SK-N-SH treated with all-trans-retinoic acid at 6 μM for 48 hours (cell line): ENCODE data around the gene IL17RC.

Experiments
- CREB5 ChIP-seq: fragments of 250-450 bp; sonication (Bioruptor Pico); IDR thresholded peaks from 2 replicates; pipeline ENCODE4 v1.5.1; 2020; ENCODE audit warnings: low read depth, mild to moderate bottlenecking, moderate library complexity
- ESRRG ChIP-seq: fragments of 250-450 bp; sonication (Bioruptor Pico); IDR thresholded peaks from 2 replicates; pipeline ENCODE4 v1.6.1; 2021; ENCODE audit warnings: mild to moderate bottlenecking
- GLIS3 ChIP-seq: fragments of 250-450 bp; sonication (Bioruptor Pico); IDR thresholded peaks from 2 replicates; pipeline ENCODE4 v1.5.0; 2020; ENCODE audit warnings: mild to moderate bottlenecking, moderate library complexity
- ISL1 ChIP-seq: fragments of 250-450 bp; sonication (Bioruptor Pico); IDR thresholded peaks from 2 replicates; pipeline ENCODE4 v2.1.2; 2022; ENCODE audit warnings: mild to moderate bottlenecking, moderate library complexity
- PPARA ChIP-seq: fragments of 250-450 bp; sonication (Bioruptor Pico); IDR thresholded peaks from 2 replicates; pipeline ENCODE4 v1.5.0; 2020; ENCODE audit warnings: mild to moderate bottlenecking, borderline replicate concordance
- RARB ChIP-seq: fragments of 250-450 bp; sonication (Bioruptor Pico); IDR thresholded peaks from 2 replicates; pipeline ENCODE4 v1.8.0; 2021; ENCODE audit warnings: mild to moderate bottlenecking, moderate library complexity
- SNAI2 ChIP-seq: fragments of 250-450 bp; sonication (Bioruptor Pico); IDR thresholded peaks from 2 replicates; pipeline ENCODE4 v1.5.0; 2020; ENCODE audit warnings: mild to moderate bottlenecking, moderate library complexity
- ZC3H10 ChIP-seq: fragments of 250-450 bp; sonication (Bioruptor Pico); IDR thresholded peaks from 2 replicates; pipeline ENCODE4 v1.5.1; 2021; ENCODE audit warnings: mild to moderate bottlenecking, moderate library complexity

GRCh38 chr3:9915254-9916141 is 1.4 kb upstream of the IL17RC start:
- TF ChIP-seq CREB5 (CRISPR knock-in tag), result no peak
- no peak for TF ChIP-seq ESRRG (CRISPR knock-in tag)
- no peak for TF ChIP-seq SNAI2
- TF ChIP-seq ZC3H10 (CRISPR knock-in tag), result no peak
- TF ChIP-seq RARB (CRISPR knock-in tag), result no peak
- TF ChIP-seq GLIS3 (CRISPR knock-in tag), result no peak
- TF ChIP-seq PPARA, result no peak
- no peak for TF ChIP-seq ISL1 (CRISPR knock-in tag)
